HG03354 (cell line): ENCODE results near the gene SLC25A38.
"Not testable (repeated sequence)": the region's sequence is repeated elsewhere in the genome, so short reads cannot be mapped to it uniquely, and the experiment has no call there.

Source experiments
- ATAC-seq: cut with Tn5 transposase; IDR thresholded peaks from one replicate; pipeline ENCODE4 v1.9.1; 2021; ENCODE audit warnings: mild to moderate bottlenecking; ENCODE audit not compliant: unreplicated experiment, poor library complexity, severe bottlenecking

The SLC25A38 gene

GRCh38 chr3:39405687-39406367 is 22.7 kb downstream of the SLC25A38 start:
- no peak for ATAC-seq

GRCh38 chr3:39406368-39407258 is 23.4 kb downstream of the SLC25A38 start, which contains the start of gene RPSA:
RPSA (plus strand) TSS chr3:39406720; CDS start chr3:39407654, 934 bp downstream.
- ATAC-seq = peak; percentile 94

- ATAC-seq = no peak
Observed at GRCh38 chr3:39407259-39407629, 24.1 kb downstream of the SLC25A38 start.

- no peak for ATAC-seq
Observed at GRCh38 chr3:39407773-39408492, 24.8 kb downstream of the SLC25A38 start.

- no peak for ATAC-seq
Observed at GRCh38 chr3:39408493-39409372, 25.6 kb downstream of the SLC25A38 start.

- no peak for ATAC-seq
Observed at GRCh38 chr3:39409514-39410136, 26.5 kb downstream of the SLC25A38 start.

GRCh38 chr3:39410893-39411292 is 27.7 kb downstream of the SLC25A38 start:
- no peak for ATAC-seq

- no peak for ATAC-seq
Observed at GRCh38 chr3:39412668-39413260, 29.6 kb downstream of the SLC25A38 start.

- no peak for ATAC-seq
Observed at GRCh38 chr3:39413691-39414420, 30.7 kb downstream of the SLC25A38 start.

GRCh38 chr3:39414421-39414907 is 31.3 kb downstream of the SLC25A38 start:
- ATAC-seq = no peak

- not testable (repeated sequence) for ATAC-seq
Observed at GRCh38 chr3:39415302-39415701, 32.1 kb downstream of the SLC25A38 start.

- ATAC-seq = no peak
Observed at GRCh38 chr3:39415983-39416382, 32.8 kb downstream of the SLC25A38 start.

- ATAC-seq = not testable (repeated sequence)
Observed at GRCh38 chr3:39416998-39417397, 33.8 kb downstream of the SLC25A38 start.

- not testable (repeated sequence) for ATAC-seq
Observed at GRCh38 chr3:39418556-39419225, 35.5 kb downstream of the SLC25A38 start.

- no peak for ATAC-seq
Observed at GRCh38 chr3:39419742-39420315, 36.7 kb downstream of the SLC25A38 start.

GRCh38 chr3:39420543-39420942 is 37.4 kb downstream of the SLC25A38 start:
- ATAC-seq = no peak

- ATAC-seq = no peak
Observed at GRCh38 chr3:39423436-39423970, 40.3 kb downstream of the SLC25A38 start.
